Activated T-cell treated with anti-CD3 and anti-CD28 coated beads, Interleukin-2, amount 50 U/mL, for 1 hour (primary cell): ENCODE measurements around the gene PINK1.

Experiments used
- DNase-seq: peaks from one replicate; pipeline ENCODE4 v3.0.0-alpha.2; 2020

The PINK1 gene

GRCh38 chr1:20611652-20612051 is 21.6 kb upstream of the PINK1 start:
- no peak for DNase-seq

DNA sequence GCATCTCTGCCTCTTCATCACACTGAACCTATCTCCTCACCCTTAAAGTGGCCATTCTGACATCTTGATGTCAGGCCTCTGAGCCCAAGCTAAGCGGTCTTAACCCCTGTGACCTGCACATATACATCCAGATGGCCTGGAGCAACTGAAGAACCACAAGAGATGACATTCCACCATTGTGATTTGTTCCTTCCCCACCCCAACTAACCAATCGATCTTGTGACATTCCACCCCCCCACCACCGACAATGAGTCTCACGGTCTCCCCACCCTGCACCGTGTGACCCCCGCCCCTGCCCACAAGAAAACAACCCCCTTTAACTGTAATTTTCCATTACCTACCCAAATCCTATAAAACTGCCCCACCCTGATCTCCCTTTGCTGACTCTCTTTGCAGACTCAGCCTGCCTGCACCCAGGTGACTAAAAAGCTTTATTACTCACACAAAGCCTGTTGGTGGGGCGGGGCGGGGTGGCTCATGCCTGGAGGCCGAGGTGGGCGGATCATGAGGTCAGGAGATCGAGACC is 21.0 kb upstream of the PINK1 start:
- DNase-seq, result no peak

- DNase-seq, result no peak
Observed at GRCh38 chr1:20614131-20614579, 19.1 kb upstream of the PINK1 start.

DNA sequence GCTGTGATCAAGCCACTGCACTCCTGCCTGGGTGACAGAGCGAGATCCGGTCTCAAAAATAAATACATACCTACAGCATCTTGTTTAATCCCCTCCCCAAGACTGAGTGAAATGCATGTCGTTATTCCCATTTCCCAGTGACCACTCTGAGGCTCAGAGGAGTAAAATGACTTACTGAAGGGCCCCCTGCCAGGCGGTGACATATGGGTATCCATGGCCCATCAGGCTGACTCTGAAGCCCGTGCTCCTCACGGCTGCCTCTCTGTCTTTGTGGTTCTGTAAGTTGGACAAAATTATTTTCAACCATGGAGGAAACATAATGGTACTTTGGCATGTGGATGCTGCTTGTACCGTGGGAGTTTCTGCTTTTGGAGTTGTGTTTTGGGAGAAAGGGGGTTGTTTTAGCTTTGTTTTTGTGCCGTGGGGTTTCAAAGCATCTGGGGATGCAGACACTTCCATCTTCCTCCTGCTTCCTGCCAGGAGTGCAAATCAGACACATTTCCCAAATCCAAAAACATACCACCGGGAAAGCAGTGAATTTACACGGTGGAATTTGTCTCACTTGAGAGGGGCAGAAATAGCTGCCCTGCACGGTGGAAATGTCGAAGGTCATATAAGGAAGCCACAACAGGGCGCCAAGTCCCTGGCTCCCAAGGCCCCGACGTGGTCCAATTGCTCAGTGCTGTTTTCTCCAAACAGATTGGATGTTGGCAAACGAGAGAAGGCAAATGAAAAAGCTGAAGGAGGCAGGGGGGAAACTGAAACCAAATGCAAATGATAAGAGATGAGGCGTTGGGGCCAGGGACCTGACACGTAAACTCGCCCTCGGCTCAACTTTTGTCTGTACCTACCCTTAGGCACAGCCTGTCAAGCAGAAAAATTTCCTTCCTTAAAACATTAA is 17.1 kb upstream of the PINK1 start:
- DNase-seq, result no peak

DNA sequence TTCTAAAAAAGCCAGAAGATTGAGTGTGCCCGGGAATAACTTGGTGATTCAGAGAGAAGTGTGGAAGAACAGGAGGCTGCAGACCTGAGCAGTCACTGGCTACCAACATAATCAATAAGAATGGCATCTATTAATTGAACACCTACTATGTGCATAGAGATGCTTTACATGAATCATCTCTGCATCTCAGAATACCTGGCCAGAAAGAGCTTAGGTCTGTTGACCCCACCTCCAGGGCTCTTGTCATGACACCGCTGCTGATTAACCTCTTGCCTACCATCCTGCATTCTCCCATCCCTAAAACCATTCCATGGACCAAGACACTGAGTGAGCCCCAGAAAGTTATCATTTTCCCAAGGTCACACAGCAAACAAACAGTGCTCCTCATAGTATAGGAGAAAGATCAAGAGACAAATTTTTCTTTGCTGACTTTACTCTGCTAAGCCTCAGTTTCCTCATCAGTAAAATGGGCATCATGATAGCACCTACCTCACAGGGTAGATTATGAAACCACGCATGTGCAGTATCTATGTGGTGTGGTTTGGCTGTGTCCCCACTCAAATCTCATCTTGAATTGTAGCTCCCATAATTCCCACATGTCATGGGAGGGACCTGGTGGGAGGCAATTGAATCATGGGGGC is 16.3 kb upstream of the PINK1 start:
- DNase-seq, result no peak

DNA sequence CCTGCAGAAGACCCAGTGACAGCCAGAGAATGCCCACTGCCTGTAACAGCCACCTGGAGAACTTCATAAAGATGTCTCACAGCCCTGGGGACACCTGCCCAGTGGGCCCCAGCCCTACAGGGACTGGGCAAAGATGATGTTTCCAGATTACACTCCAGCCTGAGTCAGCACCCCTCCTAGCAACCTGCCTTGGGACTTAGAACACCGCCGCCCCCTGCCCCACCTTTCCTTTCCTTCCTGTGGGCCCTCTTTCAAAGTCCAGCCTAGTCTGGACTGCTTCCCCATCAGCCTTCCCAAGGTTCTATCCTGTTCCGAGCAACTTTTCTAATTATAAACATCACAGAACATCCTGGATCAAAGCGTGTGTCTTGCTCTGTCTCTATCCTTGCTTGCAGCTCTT is 14.7 kb upstream of the PINK1 start:
- no peak for DNase-seq

- no peak for DNase-seq
Observed at GRCh38 chr1:20619999-20620398, 13.3 kb upstream of the PINK1 start.

GRCh38 chr1:20621012-20621411 is 12.2 kb upstream of the PINK1 start:
- no peak for DNase-seq

DNA sequence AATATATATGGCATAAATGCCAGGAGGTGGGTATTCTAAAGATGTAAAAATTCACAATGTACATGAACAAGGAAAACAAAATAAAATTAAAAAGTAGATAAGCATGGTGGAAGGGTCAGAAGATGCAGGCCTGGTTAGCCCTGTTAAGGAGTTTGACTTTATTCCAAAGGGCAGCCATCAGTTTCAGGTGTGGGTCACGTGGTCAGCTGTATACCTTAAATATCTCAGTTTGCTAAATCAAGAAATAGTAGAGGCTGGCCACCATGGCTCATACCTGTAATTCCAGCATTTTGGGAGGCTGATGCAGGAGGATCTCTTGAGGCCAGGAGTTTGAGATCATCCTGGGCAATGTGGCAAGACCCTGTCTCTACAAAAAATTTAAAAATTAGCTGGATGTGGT is 8.5 kb upstream of the PINK1 start:
- DNase-seq, result no peak

DNA sequence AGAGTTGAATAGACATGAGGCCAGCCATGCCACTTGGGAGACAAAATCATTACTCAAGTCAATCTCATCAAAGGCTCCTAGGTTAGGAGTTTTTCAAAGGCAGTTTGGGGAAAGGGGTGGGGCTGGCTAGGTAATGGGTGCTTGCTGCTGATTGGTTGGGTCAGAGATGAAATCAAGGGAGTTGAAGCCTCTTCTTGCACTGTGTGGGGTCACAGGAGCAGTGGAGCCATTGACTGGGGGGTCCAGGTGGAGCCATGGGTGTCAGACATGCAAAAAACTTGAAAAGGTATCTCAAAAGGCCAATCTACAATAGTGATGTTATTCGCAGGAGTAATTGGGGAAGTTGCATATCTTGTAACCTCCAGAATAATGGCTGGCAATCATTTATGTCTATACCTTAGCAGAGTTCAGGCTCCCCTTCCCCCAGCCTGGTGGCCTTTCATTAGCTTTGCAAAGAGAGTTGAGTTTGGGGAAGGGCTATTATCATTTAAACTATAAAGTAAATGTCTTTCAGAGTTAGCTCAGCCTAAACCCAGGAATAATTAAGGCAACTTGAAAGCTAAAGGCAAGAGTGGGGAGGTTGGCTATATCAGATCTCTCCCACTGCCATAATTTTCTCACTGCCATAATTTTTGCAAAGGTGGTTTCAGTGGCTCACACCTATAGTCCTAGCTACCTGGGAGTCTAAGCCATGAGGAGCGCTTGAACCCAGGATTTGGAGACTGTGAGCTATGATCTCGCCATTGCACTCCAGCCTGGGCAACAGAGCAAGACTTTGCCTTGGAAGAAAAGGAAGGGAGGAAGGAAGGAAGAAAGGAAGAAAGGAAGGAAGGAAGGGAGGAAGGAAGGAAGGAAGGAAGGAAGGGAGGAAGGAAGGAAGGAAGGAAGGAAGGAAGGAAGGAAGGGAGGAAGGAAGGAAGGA is 7.8 kb upstream of the PINK1 start:
- DNase-seq, result no peak

- no peak for DNase-seq
Observed at GRCh38 chr1:20626098-20626427, 7.2 kb upstream of the PINK1 start.

DNA sequence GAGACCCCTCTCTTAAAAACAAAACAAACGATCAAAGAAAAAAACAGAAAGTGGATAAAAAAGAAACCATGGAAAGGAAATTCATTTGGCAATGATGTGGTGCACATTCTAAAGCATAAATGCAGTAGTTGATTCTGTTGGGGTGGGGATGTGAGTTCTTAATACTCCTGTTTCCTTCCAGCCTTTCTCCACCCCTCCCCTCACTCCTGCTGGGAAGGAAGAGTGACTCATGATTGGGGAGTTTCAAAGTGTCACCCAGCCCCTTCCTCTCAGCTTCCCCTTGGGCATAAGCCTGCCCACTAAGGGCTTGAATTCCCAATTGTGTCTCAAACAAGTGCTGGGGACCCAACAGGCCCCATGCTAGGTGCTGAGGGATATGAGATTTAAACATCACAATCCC is 6.7 kb upstream of the PINK1 start:
- no peak for DNase-seq

DNA sequence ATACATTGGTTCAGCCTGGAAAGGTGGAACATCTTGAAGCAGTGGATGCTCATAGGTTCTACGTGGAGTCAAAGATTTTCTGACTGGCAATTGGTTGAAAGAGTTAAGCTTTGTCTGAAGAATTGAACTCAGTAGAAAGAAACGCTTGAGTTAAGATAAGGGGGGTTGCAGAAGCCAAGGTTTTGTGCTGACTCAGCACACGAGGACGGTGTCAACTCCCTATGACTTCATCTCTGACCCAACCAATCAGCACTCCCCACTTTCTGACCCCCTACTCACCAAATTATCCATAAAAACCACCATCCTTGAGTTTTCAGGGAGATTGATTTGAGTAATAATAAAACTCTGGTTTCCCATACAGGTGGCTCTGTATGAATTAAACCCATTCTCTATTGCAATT is 2.5 kb upstream of the PINK1 start:
- no peak for DNase-seq

DNA sequence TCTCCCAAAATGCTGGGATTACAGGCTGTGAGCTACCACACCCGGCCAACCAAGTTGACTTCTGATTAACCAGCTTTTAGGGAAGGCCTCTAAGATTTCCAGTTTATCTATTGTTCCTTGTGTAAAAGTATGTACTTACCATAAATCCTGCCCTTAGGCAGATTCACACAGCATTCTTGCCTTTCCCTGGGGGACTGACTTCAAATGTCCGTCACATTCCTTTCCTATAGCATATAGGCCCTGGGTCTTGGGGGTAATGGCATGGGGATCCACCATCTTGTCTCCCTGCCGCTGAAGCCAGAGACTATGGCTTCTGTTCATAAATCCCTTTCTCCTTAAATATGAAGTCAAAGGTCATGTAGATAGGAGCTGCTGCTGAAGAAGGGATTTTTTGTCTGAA is 872 bp upstream of the PINK1 start:
- DNase-seq, result no peak

- peak; percentile 34 for DNase-seq
Observed at GRCh38 chr1:20634065-20634593, 871 bp downstream of the PINK1 start.

- peak; percentile 37 for DNase-seq
Observed at GRCh38 chr1:20634594-20635084, 1.4 kb downstream of the PINK1 start.

- no peak for DNase-seq
Observed at GRCh38 chr1:20636785-20637347, 3.6 kb downstream of the PINK1 start.

DNA sequence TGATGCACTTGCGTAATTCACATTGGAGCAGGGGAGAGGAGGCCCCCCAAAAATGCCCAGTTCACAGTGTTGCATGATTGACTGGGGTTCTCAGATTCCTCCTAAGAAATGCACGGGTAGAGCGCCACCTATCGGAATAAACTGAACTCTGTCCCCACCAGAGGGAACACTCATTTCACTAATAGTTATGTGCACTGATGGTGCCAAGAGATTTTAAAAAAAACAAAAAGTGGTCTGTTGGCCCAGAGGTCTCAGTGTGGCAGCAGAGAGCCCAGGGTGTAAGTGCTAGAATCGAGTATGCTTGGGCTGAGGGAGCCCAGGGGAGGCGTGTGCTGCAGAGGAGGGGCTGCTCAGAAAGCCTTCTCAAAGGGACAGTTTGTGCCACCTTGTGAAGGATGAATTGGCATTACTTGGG is 6.9 kb downstream of the PINK1 start:
- peak; percentile 41 for DNase-seq

DNA sequence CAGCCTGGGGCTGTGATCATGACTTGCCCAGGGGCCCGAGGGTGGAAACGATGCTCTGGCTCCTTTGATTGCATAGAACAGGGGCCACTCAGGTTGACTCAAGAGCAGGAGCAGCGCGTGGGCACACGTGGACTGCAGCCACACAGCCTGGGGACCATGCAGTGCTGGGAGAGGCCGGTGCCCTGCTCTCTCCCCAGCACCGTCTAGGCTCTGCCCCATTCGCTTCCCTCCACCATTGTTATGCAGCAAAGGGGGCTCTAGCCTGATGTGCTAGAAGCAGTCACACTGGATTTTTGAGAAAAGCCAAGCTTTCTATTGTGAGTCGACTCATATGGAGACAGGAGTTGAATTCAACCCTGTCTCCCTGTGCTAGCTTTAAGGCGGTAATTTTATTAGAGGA is 8.7 kb downstream of the PINK1 start:
- DNase-seq, result no peak

- no peak for DNase-seq
Observed at GRCh38 chr1:20643080-20643479, 9.8 kb downstream of the PINK1 start.

GRCh38 chr1:20644416-20644815 is 11.2 kb downstream of the PINK1 start:
- DNase-seq, result no peak

- DNase-seq, result no peak
Observed at GRCh38 chr1:20645414-20645813, 12.2 kb downstream of the PINK1 start.
